ENCODE results near the gene TTLL10.

The TTLL10 gene

DNA sequence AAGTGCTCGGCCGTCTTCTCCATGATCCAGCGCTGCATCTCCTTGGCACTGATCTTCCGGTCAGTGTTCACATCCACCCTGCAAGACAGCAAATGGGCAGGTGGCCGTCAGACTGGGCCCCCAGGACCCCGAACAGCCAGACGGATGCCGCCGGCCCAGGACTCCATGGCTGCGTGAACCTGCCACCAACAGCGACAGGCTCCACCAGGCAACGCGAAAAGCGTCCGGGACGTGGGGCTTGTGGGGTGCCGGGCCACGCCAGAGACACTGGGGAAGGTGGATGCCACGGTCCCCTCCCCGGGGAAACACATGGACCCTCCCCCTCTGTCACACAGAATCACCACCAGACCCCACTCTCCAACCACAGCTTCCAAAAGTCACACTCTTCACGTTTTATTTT, 50.2 kb downstream of the TTLL10 start:
- no peak for DNase-seq (ENCODE audit: low read depth)

DNA sequence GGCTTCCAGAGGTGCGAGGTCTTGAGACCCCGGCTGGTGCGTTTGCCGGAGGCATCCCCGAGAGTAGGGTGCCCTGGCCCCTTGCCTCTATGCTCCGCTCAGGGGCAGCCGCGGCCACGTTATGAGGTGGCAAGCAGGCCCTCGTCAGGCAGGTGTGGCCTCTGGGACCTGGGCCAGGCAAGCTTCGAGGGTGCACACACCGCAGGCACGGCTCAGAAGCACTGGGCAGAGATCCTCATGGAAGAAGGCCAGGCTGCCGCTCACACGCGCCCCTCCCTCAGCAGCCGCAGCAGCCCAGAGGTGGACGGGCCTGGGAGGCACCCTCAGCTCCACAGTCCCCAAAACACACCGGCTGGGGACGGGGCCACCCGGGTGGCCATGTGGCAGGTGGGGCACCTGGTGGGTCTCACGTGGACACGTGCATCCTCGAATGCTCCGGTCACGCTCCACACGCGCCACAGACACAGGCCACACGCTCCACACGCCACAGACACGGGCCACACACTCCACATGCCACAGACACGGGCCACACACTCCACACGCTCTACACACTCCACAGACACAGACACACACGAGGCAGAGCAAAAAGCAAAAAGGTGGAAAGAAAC, 51.7 kb downstream of the TTLL10 start:
- no peak for DNase-seq (ENCODE audit: low read depth)

DNA sequence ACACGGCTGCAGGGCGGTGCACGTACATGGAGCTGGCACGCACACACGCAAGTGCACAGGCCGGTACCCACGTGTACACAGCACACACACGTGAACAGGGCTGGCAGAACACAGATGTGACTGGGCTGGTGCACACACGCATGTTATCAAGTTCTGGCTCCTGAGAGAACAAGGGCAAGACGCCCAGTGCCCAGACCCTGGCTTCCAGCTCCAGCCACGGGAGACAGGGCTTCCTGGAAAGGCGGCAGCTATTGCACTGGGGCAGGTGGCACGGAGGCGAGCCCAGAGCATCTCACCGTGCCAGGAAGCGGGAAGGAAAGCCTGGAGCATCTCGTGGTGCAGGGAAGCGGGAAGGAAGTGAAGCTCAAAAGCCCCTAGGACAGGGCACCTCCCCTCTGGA, 52.2 kb downstream of the TTLL10 start:
- DNase-seq (ENCODE audit: low read depth), result no peak

GRCh38 chr1:1226566-1227362, 53.1 kb downstream of the TTLL10 start:
- DNase-seq (ENCODE audit: low read depth), result no peak

DNA sequence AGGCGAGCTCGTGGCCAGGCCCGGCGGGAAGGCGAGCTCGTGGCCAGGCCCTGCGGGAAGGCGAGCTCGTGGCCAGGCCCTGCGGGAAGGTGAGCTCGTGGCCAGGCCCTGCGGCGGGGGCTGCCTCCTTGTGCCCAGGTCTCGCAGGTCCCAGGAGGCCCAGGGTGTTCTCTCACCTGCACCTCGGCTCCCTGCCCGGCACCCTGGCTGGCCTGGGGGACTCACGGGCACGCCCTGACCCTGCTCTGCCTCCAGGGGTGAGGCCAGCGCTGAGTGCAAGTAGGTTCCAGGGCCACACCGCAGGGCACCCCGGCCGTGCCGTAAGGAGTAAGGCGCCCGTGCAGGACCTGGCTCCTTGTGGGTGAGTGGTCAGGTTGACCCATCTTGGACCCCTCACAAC, 53.7 kb downstream of the TTLL10 start:
- no peak for DNase-seq (ENCODE audit: low read depth)

DNA sequence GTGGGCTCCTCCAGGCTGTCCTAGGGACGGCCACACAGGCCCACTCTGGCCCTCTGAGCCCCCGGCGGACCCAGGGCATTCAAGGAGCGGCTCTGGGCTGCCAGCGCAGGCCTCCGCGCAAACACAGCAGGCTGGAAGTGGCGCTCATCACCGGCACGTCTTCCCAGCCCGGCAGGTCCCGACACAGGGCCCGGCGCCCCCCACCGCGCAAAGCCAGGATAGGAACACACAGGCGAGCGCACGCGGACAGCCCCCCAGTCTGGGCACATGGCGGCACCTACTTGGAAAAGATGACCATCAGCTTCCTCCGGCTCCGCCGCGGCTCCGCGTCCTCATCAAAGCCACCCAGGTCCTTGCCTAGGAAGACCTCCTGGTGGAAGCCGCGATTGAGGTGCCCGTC, 54.5 kb downstream of the TTLL10 start:
- no peak for DNase-seq (ENCODE audit: low read depth)

GRCh38 chr1:1228596-1229321, 55.1 kb downstream of the TTLL10 start:
- no peak for DNase-seq (ENCODE audit: low read depth)

- no peak for DNase-seq (ENCODE audit: low read depth)
These were observed 56.1 kb downstream of the TTLL10 start for GRCh38 chr1:1229770-1230169.

GRCh38 chr1:1230656-1231399, 57.1 kb downstream of the TTLL10 start:
- DNase-seq (ENCODE audit: low read depth), result peak; percentile 80

GRCh38 chr1:1231400-1232207, 57.9 kb downstream of the TTLL10 start, which contains the start of gene SDF4:
SDF4 (minus strand) TSS chr1:1232001; CDS start chr1:1228772, 3,229 bp downstream.
- peak; percentile 98 for DNase-seq (ENCODE audit: low read depth)

DNA sequence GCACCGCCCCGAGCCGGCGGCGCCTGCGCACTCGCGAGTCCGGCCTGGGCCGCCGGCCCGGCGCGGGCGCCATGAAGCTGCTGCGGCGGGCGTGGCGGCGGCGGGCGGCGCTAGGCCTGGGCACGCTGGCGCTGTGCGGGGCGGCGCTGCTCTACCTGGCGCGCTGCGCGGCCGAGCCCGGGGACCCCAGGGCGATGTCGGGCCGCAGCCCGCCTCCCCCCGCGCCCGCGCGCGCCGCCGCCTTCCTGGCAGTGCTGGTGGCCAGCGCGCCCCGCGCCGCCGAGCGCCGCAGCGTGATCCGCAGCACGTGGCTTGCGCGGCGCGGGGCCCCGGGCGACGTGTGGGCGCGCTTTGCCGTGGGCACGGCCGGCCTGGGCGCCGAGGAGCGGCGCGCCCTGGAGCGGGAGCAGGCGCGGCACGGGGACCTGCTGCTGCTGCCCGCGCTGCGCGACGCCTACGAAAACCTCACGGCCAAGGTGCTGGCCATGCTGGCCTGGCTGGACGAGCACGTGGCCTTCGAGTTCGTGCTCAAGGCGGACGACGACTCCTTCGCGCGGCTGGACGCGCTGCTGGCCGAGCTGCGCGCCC, 58.6 kb downstream of the TTLL10 start, which contains the start of gene B3GALT6:
Gene B3GALT6, plus strand, starts transcription at position 30 of the 588 bp plus-strand sequence. Its CDS starts 42 bp downstream, at position 72.
- peak; percentile 15 for DNase-seq (ENCODE audit: low read depth)

- DNase-seq (ENCODE audit: low read depth), result no peak
These were observed 59.3 kb downstream of the TTLL10 start for GRCh38 chr1:1232796-1233566.

- DNase-seq (ENCODE audit: low read depth), result no peak
These were observed 59.9 kb downstream of the TTLL10 start for GRCh38 chr1:1233567-1233892.

DNA sequence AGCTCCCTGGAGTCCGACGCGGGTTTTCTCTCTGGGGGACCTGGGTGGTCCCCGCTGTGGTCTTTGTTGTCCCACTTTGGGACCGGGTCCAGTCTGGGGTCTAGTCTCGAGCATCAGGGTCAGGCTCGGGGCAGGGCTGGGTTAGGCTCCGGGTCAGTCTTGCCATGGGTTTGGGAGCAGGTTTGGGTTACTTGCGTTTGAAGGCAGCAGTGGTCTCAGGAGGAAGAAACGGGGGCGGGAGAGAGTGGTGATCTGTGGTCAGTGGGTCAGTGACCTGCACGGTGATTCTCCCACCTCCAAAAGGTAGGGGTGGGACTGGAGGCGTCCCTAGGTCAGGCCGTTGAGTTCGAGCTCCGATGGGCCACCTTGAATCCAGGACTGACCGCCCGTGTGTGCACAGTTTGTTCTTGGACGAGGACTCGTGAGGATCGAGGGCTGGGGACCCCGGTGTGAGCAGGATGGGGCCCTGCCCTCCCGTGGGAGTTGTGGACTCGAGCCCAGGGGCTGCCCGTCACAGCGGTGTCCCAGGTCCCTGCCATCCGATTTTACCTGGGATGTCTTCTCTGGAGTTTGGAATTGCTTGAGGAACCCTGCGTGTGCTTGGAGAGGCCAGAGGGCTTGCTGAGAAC, 60.6 kb downstream of the TTLL10 start:
- no peak for DNase-seq (ENCODE audit: low read depth)

DNA sequence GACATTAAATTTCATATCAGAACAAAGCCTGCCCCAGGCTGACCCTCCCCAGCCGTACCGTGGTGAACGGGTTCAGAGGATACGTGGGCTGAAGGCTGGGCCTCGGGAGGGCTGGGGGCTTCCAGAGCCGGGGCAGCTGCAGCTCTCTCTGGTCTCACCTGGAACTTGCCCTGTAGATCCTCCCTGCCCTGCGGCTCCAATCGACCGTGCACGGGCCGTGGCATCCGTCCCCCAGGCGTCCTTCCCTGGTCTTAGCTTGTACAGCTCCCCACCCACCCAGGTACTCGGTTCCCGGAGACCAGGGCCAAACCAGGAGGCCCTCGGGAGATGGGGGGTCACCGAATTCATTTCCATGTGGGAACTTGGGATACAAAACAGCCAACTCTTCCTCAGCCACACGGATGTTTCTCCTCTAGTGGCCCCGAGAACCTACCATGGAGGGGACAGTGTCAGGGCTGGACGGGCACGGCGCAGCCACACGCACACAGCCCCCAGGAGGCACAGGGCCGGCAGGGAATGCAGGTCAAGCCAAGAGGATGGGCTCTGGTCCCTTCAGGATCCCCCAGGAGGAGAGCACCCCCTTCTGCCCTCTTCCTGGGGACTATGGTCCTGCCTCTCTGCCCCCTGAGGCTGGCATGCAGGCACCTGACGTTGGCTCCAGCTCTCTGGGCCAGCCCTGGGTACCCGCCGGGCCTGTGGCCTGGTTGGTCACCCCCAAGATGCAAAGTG, 61.5 kb downstream of the TTLL10 start:
- no peak for DNase-seq (ENCODE audit: low read depth)

DNA sequence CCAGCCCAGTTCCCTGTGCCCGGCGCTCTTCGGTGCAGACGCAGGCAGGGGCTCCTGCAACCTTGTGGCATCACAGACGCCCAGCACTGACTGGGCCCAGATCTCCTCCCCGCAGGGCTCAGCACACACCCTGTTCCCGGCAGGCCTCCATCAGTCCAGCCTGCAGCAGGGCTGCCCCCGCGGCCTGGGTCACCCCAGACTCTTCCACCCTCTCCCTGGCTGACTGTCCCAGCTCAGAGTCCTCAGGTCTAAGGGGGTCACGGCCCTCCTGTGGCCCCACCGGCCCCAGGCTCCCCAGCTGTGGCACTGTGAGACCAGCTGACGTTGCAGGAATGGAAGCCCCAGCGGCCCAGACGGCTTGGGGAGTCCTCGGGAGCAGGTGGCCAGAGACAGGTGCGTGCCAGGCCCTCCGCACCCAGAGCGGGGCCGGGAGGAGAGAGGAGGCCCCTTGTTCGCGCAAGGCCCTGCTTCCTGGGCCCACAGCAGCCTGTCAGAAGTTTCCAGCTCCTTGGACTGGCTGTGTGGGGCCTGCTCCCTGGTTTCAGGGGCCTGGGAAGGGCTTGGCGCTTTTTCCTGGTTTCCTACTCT, 62.6 kb downstream of the TTLL10 start:
- no peak for DNase-seq (ENCODE audit: low read depth)

- no peak for DNase-seq (ENCODE audit: low read depth)
These were observed 63.5 kb downstream of the TTLL10 start for GRCh38 chr1:1236945-1237873.

Measured in iris pigment epithelial cell (primary cell).